ENCODE data around the gene NGRN.

NGRN gene

GRCh38 chr15:90318591-90318990 is 53.1 kb downstream of the NGRN start:
- no peak for DNase-seq (ENCODE audit: low read depth)

GRCh38 chr15:90320062-90320884 is 54.8 kb downstream of the NGRN start:
- DNase-seq (ENCODE audit: low read depth): peak; percentile 33

GRCh38 chr15:90320885-90321278 is 55.4 kb downstream of the NGRN start:
- no peak for DNase-seq (ENCODE audit: low read depth)
